GM04504 (cell line): Measurements from ENCODE around the gene PHF14.

ENCODE experiments used
- DNase-seq: peaks from one replicate; pipeline ENCODE4 v3.0.0-alpha.2; 2012; ENCODE audit warnings: low read depth

Gene PHF14

GRCh38 chr7:11175887-11176286 lies 202.2 kb downstream of the PHF14 start:
- no peak for DNase-seq

GRCh38 chr7:11176985-11177555 lies 203.4 kb downstream of the PHF14 start:
- DNase-seq: no peak

- DNase-seq: no peak
Measured at GRCh38 chr7:11177793-11178192, 204.1 kb downstream of the PHF14 start.

GRCh38 chr7:11181590-11181989 lies 207.9 kb downstream of the PHF14 start:
- DNase-seq: no peak

GRCh38 chr7:11182736-11183135 lies 209.1 kb downstream of the PHF14 start:
- no peak for DNase-seq

- DNase-seq: no peak
Measured at GRCh38 chr7:11185179-11185815, 211.6 kb downstream of the PHF14 start.

GRCh38 chr7:11188529-11189310 lies 215.0 kb downstream of the PHF14 start:
- no peak for DNase-seq

GRCh38 chr7:11191081-11191480 lies 217.4 kb downstream of the PHF14 start:
- no peak for DNase-seq

GRCh38 chr7:11191574-11192220 lies 218.0 kb downstream of the PHF14 start:
- no peak for DNase-seq

GRCh38 chr7:11192506-11192905 lies 218.8 kb downstream of the PHF14 start:
- peak; percentile 46 for DNase-seq

GRCh38 chr7:11193131-11193867 lies 219.6 kb downstream of the PHF14 start:
- DNase-seq: no peak

GRCh38 chr7:11193888-11194287 lies 220.2 kb downstream of the PHF14 start:
- DNase-seq: no peak

GRCh38 chr7:11194492-11194891 lies 220.8 kb downstream of the PHF14 start:
- no peak for DNase-seq

- no peak for DNase-seq
Measured at GRCh38 chr7:11195502-11195901, 221.8 kb downstream of the PHF14 start.

- DNase-seq: no peak
Measured at GRCh38 chr7:11196143-11196542, 222.5 kb downstream of the PHF14 start.

GRCh38 chr7:11203224-11203623 lies 229.6 kb downstream of the PHF14 start:
- no peak for DNase-seq

- DNase-seq: no peak
Measured at GRCh38 chr7:11203683-11204082, 230.0 kb downstream of the PHF14 start.

GRCh38 chr7:11206177-11206899 lies 232.7 kb downstream of the PHF14 start:
- no peak for DNase-seq

- no peak for DNase-seq
Measured at GRCh38 chr7:11207565-11207964, 233.9 kb downstream of the PHF14 start.

GRCh38 chr7:11208883-11209465 lies 235.3 kb downstream of the PHF14 start:
- no peak for DNase-seq

- no peak for DNase-seq
Measured at GRCh38 chr7:11210374-11210773, 236.7 kb downstream of the PHF14 start.
